Measurements from ENCODE around the gene NELL1.

- TF ChIP-seq CTCF (IDR thresholded peaks at IDR 0.05), result no peak
- no peak for TF ChIP-seq POLR2A (IDR thresholded peaks at IDR 0.05)
Observed at GRCh38 chr11:21056644-21057043, 387.3 kb downstream of the NELL1 start.

All from adrenal gland (tissue), 5 donors.